Hepatocyte (in vitro differentiated cells): Measurements from ENCODE around the gene CMTR1.

Experiments used
- EZH2 ChIP-seq: fragments of 200-600 bp; sonication (generic); IDR thresholded peaks from 2 replicates; pipeline ENCODE4 v1.6.1; 2016; ENCODE audit warnings: antibody characterized with exemption, mild to moderate bottlenecking, borderline replicate concordance
- TF ChIP-seq, protein P1 (sequence below): fragments of 200-600 bp; sonication (generic); IDR thresholded peaks from 2 replicates; pipeline ENCODE4 v1.5.1; 2016; ENCODE audit warnings: antibody characterized with exemption, mild to moderate bottlenecking; ENCODE audit not compliant: poor library complexity

DNA sequence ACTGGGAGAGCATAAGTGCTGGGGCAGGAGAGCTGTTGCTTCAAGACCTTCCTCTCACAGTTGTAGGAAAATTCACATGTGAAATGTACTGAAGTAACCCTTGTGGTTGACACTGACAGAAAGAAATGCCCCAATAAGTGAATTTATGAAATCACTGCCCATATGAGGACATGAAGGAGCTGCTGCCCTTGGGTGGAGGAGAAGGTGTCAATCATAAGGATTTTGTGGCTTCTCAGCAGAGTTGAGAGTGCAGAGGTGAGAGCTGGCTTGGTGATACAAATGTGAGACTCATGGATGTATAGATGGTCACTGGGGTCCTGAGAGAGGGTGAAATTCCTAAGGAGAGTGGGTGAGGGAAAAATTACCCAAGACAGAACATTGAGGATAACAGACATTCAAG lies 33.9 kb upstream of the CMTR1 start:
- TF ChIP-seq, protein P1, sequence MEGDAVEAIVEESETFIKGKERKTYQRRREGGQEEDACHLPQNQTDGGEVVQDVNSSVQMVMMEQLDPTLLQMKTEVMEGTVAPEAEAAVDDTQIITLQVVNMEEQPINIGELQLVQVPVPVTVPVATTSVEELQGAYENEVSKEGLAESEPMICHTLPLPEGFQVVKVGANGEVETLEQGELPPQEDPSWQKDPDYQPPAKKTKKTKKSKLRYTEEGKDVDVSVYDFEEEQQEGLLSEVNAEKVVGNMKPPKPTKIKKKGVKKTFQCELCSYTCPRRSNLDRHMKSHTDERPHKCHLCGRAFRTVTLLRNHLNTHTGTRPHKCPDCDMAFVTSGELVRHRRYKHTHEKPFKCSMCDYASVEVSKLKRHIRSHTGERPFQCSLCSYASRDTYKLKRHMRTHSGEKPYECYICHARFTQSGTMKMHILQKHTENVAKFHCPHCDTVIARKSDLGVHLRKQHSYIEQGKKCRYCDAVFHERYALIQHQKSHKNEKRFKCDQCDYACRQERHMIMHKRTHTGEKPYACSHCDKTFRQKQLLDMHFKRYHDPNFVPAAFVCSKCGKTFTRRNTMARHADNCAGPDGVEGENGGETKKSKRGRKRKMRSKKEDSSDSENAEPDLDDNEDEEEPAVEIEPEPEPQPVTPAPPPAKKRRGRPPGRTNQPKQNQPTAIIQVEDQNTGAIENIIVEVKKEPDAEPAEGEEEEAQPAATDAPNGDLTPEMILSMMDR, result no peak
- no peak for TF ChIP-seq EZH2
